SK-N-MC (cell line): Measurements from ENCODE around the gene MOCS1.

Source experiments
- EZH2 ChIP-seq: fragments of 200-600 bp; sonication (generic); IDR thresholded peaks from one replicate; pipeline ENCODE4 v1.6.1; 2017; ENCODE audit warnings: antibody characterized with exemption
- POLR2AphosphoS5 ChIP-seq: IDR thresholded peaks from 2 replicates; pipeline ENCODE4 v1.6.1; 2012; ENCODE audit warnings: mild to moderate bottlenecking, low read depth, low read length, borderline replicate concordance

DNA sequence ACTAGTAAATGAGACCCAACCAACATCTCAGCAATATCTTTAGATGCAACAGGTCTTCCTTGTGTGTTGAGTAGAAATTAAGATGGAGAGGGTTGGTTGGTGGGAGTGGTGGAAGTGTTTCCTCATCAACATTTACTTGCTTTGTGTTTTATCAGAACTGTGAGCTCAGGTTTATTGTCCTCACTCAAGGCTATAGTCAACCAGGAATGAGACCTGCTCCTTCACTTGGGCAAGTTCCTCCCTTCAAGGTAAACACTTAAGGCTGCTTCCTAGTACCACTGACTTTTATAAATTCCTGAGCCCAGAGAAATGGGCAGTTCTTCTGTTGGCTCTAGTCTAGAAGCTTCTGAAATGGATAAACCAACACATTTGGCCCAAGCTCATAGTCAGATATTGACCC is 48.9 kb upstream of the MOCS1 start:
- TF ChIP-seq EZH2 (no peak), POLR2AphosphoS5 (no peak)
